Osteocyte (in vitro differentiated cells): Measurements from ENCODE around the gene RGS3. TPM values are rescaled to one million over a fixed set of nuclear protein-coding genes. Genes with fewer than 3 reads are reported as not detected.

Source experiments
- DNase-seq: peaks from one replicate; pipeline ENCODE4 v3.0.0; 2021; ENCODE audit warnings: mixed read lengths; ENCODE audit not compliant: unreplicated experiment; ENCODE audit errors: extremely low spot score
- H3K27ac Mint-ChIP-seq: one replicate; pipeline ENCODE4 v1.8.0; 2021; ENCODE audit warnings: mild to moderate bottlenecking, mixed read lengths; ENCODE audit not compliant: unreplicated experiment
- H3K27me3 Mint-ChIP-seq: one replicate; pipeline ENCODE4 v1.8.0; 2021; ENCODE audit warnings: mixed read lengths; ENCODE audit not compliant: unreplicated experiment
- H3K36me3 Mint-ChIP-seq: one replicate; pipeline ENCODE4 v1.8.0; 2021; ENCODE audit warnings: mixed read lengths; ENCODE audit not compliant: unreplicated experiment
- H3K4me1 Mint-ChIP-seq: one replicate; pipeline ENCODE4 v1.8.0; 2021; ENCODE audit warnings: mixed read lengths; ENCODE audit not compliant: unreplicated experiment
- H3K4me3 Mint-ChIP-seq: one replicate; pipeline ENCODE4 v1.8.0; 2021; ENCODE audit warnings: mild to moderate bottlenecking, moderate library complexity, mixed read lengths; ENCODE audit not compliant: unreplicated experiment
- H3K9me3 Mint-ChIP-seq: one replicate; pipeline ENCODE4 v1.8.0; 2021; ENCODE audit warnings: mixed read lengths; ENCODE audit not compliant: unreplicated experiment
- total RNA-seq: library from RNA; stranded (reverse); gene quantifications from 2 replicates; pipeline ENCODE4 v1.2.1, GENCODE V29; 2021
- TF ChIP-seq, protein P1 (sequence below): fragments of 200-600 bp; sonication (generic); IDR thresholded peaks from 2 replicates; pipeline ENCODE4 v1.5.0; 2021; ENCODE audit warnings: antibody characterized with exemption, mild to moderate bottlenecking, moderate library complexity

The RGS3 gene
- total RNA-seq, 1 donor from 2014 or later = 67.8 TPM

DNA sequence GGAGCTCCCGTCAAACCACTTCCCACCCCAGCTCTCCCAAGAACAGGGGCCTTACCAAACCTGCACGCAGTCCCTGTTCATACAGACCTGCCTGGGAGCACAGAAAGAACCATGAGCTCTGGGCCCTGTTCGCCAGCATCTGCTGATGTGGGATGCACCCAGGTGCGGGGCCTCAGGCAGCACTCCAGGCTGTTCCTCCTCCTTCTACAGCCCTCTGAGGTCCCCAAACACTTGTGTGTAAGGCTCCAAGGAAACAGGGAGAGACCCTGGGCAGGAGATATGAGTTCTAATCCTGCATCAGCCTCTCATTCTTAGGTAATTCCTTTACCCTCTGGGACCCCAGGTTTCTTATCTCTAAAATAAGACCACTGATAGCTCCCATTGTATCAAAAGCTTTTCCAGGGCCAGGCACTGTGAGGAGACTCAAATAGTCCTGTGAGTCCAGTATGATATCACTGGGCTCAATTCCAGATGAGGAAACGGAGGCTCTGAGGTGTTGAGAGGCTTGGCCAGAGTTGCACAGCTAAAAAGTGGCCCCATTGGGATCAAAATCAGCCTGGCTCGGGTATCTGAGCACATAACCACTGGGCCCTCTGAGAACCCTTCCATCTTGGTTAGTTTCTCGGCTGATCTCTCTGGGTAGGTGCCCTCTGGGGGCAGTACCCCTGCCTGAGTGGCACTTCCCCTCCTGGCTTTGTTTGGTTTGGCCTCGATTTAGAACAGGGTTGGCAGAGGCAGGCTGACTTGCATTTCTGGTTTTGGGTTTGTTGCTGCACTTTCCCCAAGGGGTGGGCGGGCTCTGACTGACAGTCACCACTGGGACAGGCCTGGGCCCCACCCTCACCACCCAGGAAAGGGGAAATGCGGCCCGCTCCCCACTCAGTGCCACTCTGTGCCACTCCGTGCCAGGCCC lies 116.8 kb downstream of the RGS3 start:
- Mint-ChIP-seq H3K4me1 (peaks cover 72% of the 10 kb centered on the region), H3K9me3 (no peaks in the 10 kb centered on the region), H3K27me3 (no peaks in the 10 kb centered on the region), H3K36me3 (peaks cover 25% of the 10 kb centered on the region), H3K27ac (peak overlapping the region; percentile 93), H3K4me3 (no peak overlapping the region)
- no peak for DNase-seq
- TF ChIP-seq, protein P1, sequence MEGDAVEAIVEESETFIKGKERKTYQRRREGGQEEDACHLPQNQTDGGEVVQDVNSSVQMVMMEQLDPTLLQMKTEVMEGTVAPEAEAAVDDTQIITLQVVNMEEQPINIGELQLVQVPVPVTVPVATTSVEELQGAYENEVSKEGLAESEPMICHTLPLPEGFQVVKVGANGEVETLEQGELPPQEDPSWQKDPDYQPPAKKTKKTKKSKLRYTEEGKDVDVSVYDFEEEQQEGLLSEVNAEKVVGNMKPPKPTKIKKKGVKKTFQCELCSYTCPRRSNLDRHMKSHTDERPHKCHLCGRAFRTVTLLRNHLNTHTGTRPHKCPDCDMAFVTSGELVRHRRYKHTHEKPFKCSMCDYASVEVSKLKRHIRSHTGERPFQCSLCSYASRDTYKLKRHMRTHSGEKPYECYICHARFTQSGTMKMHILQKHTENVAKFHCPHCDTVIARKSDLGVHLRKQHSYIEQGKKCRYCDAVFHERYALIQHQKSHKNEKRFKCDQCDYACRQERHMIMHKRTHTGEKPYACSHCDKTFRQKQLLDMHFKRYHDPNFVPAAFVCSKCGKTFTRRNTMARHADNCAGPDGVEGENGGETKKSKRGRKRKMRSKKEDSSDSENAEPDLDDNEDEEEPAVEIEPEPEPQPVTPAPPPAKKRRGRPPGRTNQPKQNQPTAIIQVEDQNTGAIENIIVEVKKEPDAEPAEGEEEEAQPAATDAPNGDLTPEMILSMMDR = no peak

DNA sequence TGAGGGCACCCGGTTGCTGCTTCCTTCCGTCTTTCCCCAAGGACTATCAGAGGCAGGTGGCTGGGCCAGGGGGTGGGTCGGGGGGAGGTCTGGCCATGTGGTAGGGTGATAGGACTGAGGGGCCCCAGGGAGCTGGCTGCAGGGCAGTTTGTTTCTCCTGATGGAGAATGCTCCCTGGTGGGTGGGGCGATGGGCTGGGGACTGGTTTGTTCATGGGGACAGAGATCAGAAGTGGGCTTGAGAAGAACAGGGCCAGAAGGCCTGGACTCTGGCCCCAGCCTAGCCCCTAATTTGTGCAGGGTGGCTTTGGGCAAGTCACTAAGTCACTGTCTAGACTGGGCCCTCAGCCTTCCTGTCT lies 117.4 kb downstream of the RGS3 start:
- H3K4me3 Mint-ChIP-seq = no peak overlapping the region
- peak overlapping the region; percentile 93 for H3K27ac Mint-ChIP-seq
- H3K9me3 Mint-ChIP-seq = no peaks in the 10 kb centered on the region
- TF ChIP-seq, protein P1 = no peak
- peaks cover 67% of the 10 kb centered on the region for H3K4me1 Mint-ChIP-seq
- no peaks in the 10 kb centered on the region for H3K27me3 Mint-ChIP-seq
- DNase-seq = no peak
- peaks cover 27% of the 10 kb centered on the region for H3K36me3 Mint-ChIP-seq

DNA sequence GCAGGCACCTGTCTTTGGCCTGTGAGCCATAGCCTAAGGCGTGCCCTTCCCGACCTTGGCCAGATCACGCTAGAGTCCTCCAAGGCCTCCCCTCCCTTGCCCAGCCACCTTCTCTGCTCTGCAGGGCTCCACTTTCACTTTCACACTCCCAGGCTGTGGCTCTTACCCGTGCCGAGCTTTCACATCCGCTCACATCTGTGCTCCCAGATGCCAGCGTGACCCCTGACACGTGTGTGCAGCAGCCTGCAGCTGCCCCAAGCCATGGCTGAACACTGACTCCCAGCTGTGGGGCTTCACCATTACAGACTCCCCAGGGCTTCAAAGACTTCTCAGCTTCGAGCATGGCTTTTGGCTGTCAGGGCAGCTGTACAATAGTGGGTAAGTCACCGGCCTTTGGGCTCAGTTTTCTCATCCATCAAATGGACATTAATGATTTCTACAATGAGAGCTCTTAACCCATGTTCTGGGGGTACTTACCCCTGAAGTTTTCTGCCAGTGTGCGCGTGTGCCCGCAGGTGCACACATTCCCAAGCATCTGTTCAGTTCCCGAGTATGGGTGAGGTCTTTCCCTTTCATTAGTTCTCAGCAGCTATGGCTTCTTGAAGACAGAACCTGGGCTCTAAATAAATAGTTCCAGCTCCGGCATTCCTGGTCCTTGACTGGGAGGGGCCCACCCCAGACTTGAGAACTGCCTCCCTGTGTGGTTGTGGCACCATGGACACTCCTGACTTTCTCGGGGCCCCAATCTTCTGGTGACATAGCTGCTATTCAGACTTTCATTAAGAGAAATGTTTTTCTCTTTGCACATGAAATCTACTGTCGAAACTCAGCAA lies 118.6 kb downstream of the RGS3 start:
- DNase-seq = peak; percentile 91
- Mint-ChIP-seq H3K27ac (peak overlapping the region; percentile 93), H3K36me3 (peaks cover 33% of the 10 kb centered on the region), H3K4me3 (no peak overlapping the region), H3K9me3 (no peaks in the 10 kb centered on the region), H3K4me1 (peaks cover 62% of the 10 kb centered on the region), H3K27me3 (no peaks in the 10 kb centered on the region)
- TF ChIP-seq, protein P1 = peak; percentile 45

DNA sequence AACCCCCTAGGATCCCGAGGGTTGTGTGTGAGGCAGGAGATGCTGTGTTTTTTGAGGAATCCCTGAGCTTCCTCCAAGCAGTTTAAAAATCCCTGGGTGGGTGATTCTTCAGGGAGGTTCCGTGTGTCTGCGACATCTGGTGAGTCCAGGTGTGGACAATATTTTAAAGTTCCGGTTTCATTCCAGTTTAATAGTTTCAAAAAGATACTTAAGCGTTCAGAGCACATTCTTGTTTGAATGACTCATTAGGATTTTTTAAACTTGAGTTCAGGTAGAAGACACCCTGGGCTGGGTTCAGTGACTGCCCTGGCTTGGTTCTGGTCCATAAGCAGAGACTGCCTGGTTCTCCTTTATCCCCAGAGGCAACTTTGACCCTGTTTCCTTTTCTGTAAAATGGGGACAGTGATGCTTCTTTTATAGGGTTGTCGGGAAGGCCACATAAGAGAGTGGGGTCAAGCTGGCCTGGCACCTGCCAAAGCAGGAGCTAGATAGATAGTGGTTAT lies 119.2 kb downstream of the RGS3 start:
- no peak overlapping the region for H3K27ac Mint-ChIP-seq

More for the DNA sequence above, 119.2 kb downstream of the RGS3 start:
- Mint-ChIP-seq H3K27me3 (no peaks in the 10 kb centered on the region), H3K9me3 (no peaks in the 10 kb centered on the region), H3K4me1 (peaks cover 56% of the 10 kb centered on the region), H3K36me3 (peaks cover 33% of the 10 kb centered on the region), H3K4me3 (no peak overlapping the region)
- no peak for DNase-seq
- TF ChIP-seq, protein P1 = no peak
